H9 (cell line): ENCODE results near the gene UTS2B. TPM values are rescaled to one million over a fixed set of nuclear protein-coding genes. Genes with fewer than 3 reads are reported as not detected.

Experiments used
- DNase-seq: peaks from one replicate; pipeline ENCODE4 v3.0.0-alpha.2; 2017
- H2AFZ ChIP-seq: one replicate; pipeline ENCODE4 v1.6.1; 2013; ENCODE audit warnings: mild to moderate bottlenecking, low read length, control low read depth, moderate library complexity
- H2AK5ac ChIP-seq: 2 replicates; pipeline ENCODE4 v1.6.1; 2013; ENCODE audit warnings: low read length, control low read depth, mixed read lengths; ENCODE audit not compliant: insufficient read length
- H2BK120ac ChIP-seq: one replicate; pipeline ENCODE4 v1.6.1; 2013; ENCODE audit warnings: low read depth, mild to moderate bottlenecking, low read length, control low read depth, inconsistent platforms; ENCODE audit not compliant: poor library complexity, severe bottlenecking
- H2BK12ac ChIP-seq: 2 replicates; pipeline ENCODE4 v1.6.1; 2013; ENCODE audit warnings: low read length, control low read depth, mixed read lengths, low read depth; ENCODE audit not compliant: insufficient read length
- H2BK15ac ChIP-seq: 2 replicates; pipeline ENCODE4 v1.6.1; 2013; ENCODE audit warnings: low read depth, low read length, control low read depth
- H2BK20ac ChIP-seq: one replicate; pipeline ENCODE4 v1.6.1; 2013; ENCODE audit warnings: low read depth, mild to moderate bottlenecking, low read length, control low read depth, inconsistent platforms; ENCODE audit not compliant: poor library complexity, severe bottlenecking
- H2BK5ac ChIP-seq: 2 replicates; pipeline ENCODE4 v1.6.1; 2013; ENCODE audit warnings: low read length, control low read depth, mixed read lengths; ENCODE audit not compliant: insufficient read length
- H3K14ac ChIP-seq: 2 replicates; pipeline ENCODE4 v1.6.1; 2013; ENCODE audit warnings: low read length, control low read depth; ENCODE audit not compliant: insufficient read depth
- H3K18ac ChIP-seq: 2 replicates; pipeline ENCODE4 v1.6.1; 2013; ENCODE audit warnings: low read depth, mild to moderate bottlenecking, mixed read lengths, low read length, control low read depth; ENCODE audit not compliant: insufficient read length
- H3K23ac ChIP-seq: 2 replicates; pipeline ENCODE4 v1.6.1; 2013; ENCODE audit warnings: low read length, control low read depth, mixed read lengths, low read depth; ENCODE audit not compliant: insufficient read length
- H3K23me2 ChIP-seq: 2 replicates; pipeline ENCODE4 v1.6.1; 2013; ENCODE audit warnings: low read depth, mild to moderate bottlenecking, mixed read lengths, low read length, control low read depth; ENCODE audit not compliant: insufficient read length, poor library complexity, severe bottlenecking
- H3K27ac ChIP-seq: 2 replicates; pipeline ENCODE4 v1.5.1; 2013; ENCODE audit warnings: low read length, control low read depth, mixed read lengths, low read depth; ENCODE audit not compliant: insufficient read length
- H3K27me3 ChIP-seq: 2 replicates; pipeline ENCODE4 v1.6.1; 2013; ENCODE audit warnings: low read length, control low read depth, inconsistent platforms; ENCODE audit not compliant: insufficient read depth
- H3K4ac ChIP-seq: 2 replicates; pipeline ENCODE4 v1.6.1; 2013; ENCODE audit warnings: low read depth, mild to moderate bottlenecking, control low read depth, inconsistent platforms, low read length, moderate library complexity
- H3K4me1 ChIP-seq: 2 replicates; pipeline ENCODE4 v1.6.1; 2013; ENCODE audit warnings: low read length, control low read depth, inconsistent platforms; ENCODE audit not compliant: insufficient read depth
- H3K4me2 ChIP-seq: 2 replicates; pipeline ENCODE4 v1.6.1; 2013; ENCODE audit warnings: low read length, control low read depth, mixed read lengths; ENCODE audit not compliant: insufficient read length, insufficient read depth
- H3K56ac ChIP-seq: 2 replicates; pipeline ENCODE4 v1.6.1; 2013; ENCODE audit warnings: low read depth, mild to moderate bottlenecking, mixed read lengths, low read length, control low read depth; ENCODE audit not compliant: insufficient read length
- H3K79me1 ChIP-seq: 2 replicates; pipeline ENCODE4 v1.6.1; 2013; ENCODE audit warnings: low read depth, mild to moderate bottlenecking, moderate library complexity, low read length, control low read depth, inconsistent platforms; ENCODE audit not compliant: insufficient read depth, poor library complexity, severe bottlenecking
- H3K79me2 ChIP-seq: 2 replicates; pipeline ENCODE4 v1.6.1; 2013; ENCODE audit warnings: low read length, control low read depth, inconsistent platforms; ENCODE audit not compliant: insufficient read depth
- H3K9ac ChIP-seq: 2 replicates; pipeline ENCODE4 v1.6.1; 2013; ENCODE audit warnings: low read length, control low read depth, mixed read lengths; ENCODE audit not compliant: insufficient read length; ENCODE audit errors: extremely low read depth
- H3K9me3 ChIP-seq: one replicate; pipeline ENCODE4 v1.6.1; 2013; ENCODE audit warnings: low read depth, low read length, inconsistent platforms; ENCODE audit not compliant: control insufficient read depth
- H3T11ph ChIP-seq: one replicate; pipeline ENCODE4 v1.6.1; 2013; ENCODE audit warnings: mild to moderate bottlenecking, low read length, control low read depth, inconsistent platforms
- H4K20me1 ChIP-seq: one replicate; pipeline ENCODE4 v1.6.1; 2013; ENCODE audit not compliant: control insufficient read depth, insufficient read length, insufficient read depth
- H4K5ac ChIP-seq: 2 replicates; pipeline ENCODE4 v1.6.1; 2013; ENCODE audit warnings: low read depth, mild to moderate bottlenecking, mixed read lengths, low read length, control low read depth; ENCODE audit not compliant: insufficient read length
- H4K8ac ChIP-seq: replicated peaks from 2 replicates; pipeline ENCODE4 v1.6.1; 2013; ENCODE audit warnings: low read length, control low read depth, mixed read lengths, low read depth; ENCODE audit not compliant: insufficient read length
- H4K91ac ChIP-seq: 2 replicates; pipeline ENCODE4 v1.6.1; 2013; ENCODE audit warnings: low read depth, mild to moderate bottlenecking, moderate library complexity, mixed read lengths, low read length, control low read depth; ENCODE audit not compliant: insufficient read length
- H3K27ac Mint-ChIP-seq, 3 experiments: 2 replicates in 2 of 3; 3 replicates in 1 of 3; pipeline ENCODE4 v1.8.0; 2020 to 2021; ENCODE audit warnings: mixed read lengths in 3 of 3, mild to moderate bottlenecking in 1 of 3, moderate library complexity in 1 of 3
- H3K27me3 Mint-ChIP-seq: 2 replicates; pipeline ENCODE4 v1.8.0; 2021; ENCODE audit warnings: low read depth, mild to moderate bottlenecking, moderate library complexity, mixed read lengths
- H3K36me3 Mint-ChIP-seq, 3 experiments: 2 replicates in 2 of 3; 3 replicates in 1 of 3; pipeline ENCODE4 v1.8.0; 2020 to 2021; ENCODE audit warnings: low read depth in 3 of 3, mixed read lengths in 3 of 3; ENCODE audit not compliant: insufficient read depth in 1 of 3
- H3K4me1 Mint-ChIP-seq, 2 experiments: 2 replicates each; pipeline ENCODE4 v1.8.0; 2020; ENCODE audit warnings: mixed read lengths in 2 of 2
- H3K4me3 Mint-ChIP-seq, 2 experiments: 2 replicates in 1 of 2; 3 replicates in 1 of 2; pipeline ENCODE4 v1.8.0; 2020 to 2021; ENCODE audit warnings: mild to moderate bottlenecking in 2 of 2, mixed read lengths in 2 of 2, moderate library complexity in 1 of 2
- H3K9me3 Mint-ChIP-seq, 2 experiments: 2 replicates in 1 of 2; 3 replicates in 1 of 2; pipeline ENCODE4 v1.8.0; 2020; ENCODE audit warnings: mild to moderate bottlenecking in 2 of 2, mixed read lengths in 2 of 2, moderate library complexity in 1 of 2
- CTCF ChIP-seq: fragments of 200-600 bp; sonication (generic); conservative IDR thresholded peaks from 3 replicates; pipeline ENCODE4 v1.8.0; 2021; ENCODE audit warnings: antibody characterized with exemption, mild to moderate bottlenecking
- total RNA-seq: library from RNA; stranded (reverse); gene quantifications from 2 replicates; pipeline ENCODE4 v1.2.1, GENCODE V29; 2021

The UTS2B gene
- total RNA-seq, 1 experiment from 2014 or later, result 0.09 TPM

GRCh38 chr3:191378142-191378812 lies 48.0 kb upstream of the UTS2B start:
- Histone ChIP-seq H3K23me2 (no peaks in the 10 kb centered on the region), H3K4me1 (no peaks in the 10 kb centered on the region; the same call in 1 of the 2 replicates), H4K5ac (no peak overlapping the region), H2BK12ac (no peak overlapping the region), H4K91ac (no peak overlapping the region), H2BK120ac (no peak overlapping the region), H3K79me1 (no peaks in the 10 kb centered on the region), H2AK5ac (no peak overlapping the region), H2BK20ac (no peak overlapping the region), H3K4ac (no peak overlapping the region), H3K18ac (no peak overlapping the region), H3T11ph (no peak overlapping the region), H3K9ac (no peak overlapping the region), H4K20me1 (no peaks in the 10 kb centered on the region), H3K9me3 (no peaks in the 10 kb centered on the region), H3K79me2 (no peaks in the 10 kb centered on the region), H3K27ac (no peak overlapping the region), H3K4me2 (no peak overlapping the region), H2AFZ (no peak overlapping the region), H3K14ac (no peak overlapping the region), H2BK5ac (no peak overlapping the region), H2BK15ac (no peak overlapping the region), H3K27me3 (no peaks in the 10 kb centered on the region; the same call in 1 of the 2 replicates), H3K56ac (no peak overlapping the region), H3K23ac (no peak overlapping the region), H4K8ac (no peak overlapping the region)
- DNase-seq, result no peak
- no peaks in the 10 kb centered on the region for H3K9me3 Mint-ChIP-seq
- H3K36me3 Mint-ChIP-seq, result peaks cover 11 to 29% (median 19%) of the 10 kb centered on the region in 3 experiments
- H3K4me3 Mint-ChIP-seq, result no peak overlapping the region
- H3K27ac Mint-ChIP-seq, result peak overlapping the region in 1 of 3 experiments; percentile 13; a peak in 1 of 7 replicates
- TF ChIP-seq CTCF, result no peak
- no peaks in the 10 kb centered on the region for H3K27me3 Mint-ChIP-seq
- H3K4me1 Mint-ChIP-seq, result peaks cover 20 to 22% of the 10 kb centered on the region in 2 experiments
